ENCODE data around the gene TMEM91. TPM values are rescaled to one million over a fixed set of nuclear protein-coding genes. Genes with fewer than 3 reads are reported as not detected.

The TMEM91 gene
- total RNA-seq, 2 donors from 2014 or later: 5.0 to 8.5 TPM

GRCh38 chr19:41355035-41355434, 21.3 kb upstream of the TMEM91 start:
- H3K4me1 ChIP-seq: peaks cover 0 to 37% of the 10 kb centered on the region in 2 donors
- no peak for TF ChIP-seq CTCF (IDR thresholded peaks at IDR 0.05)
- H3K9me3 ChIP-seq: no peaks in the 10 kb centered on the region
- DNase-seq (ENCODE audit: low spot score): no peak
- H3K27ac ChIP-seq: no peak overlapping the region
- H3K27me3 ChIP-seq: no peaks in the 10 kb centered on the region
- H3K4me3 ChIP-seq: no peak overlapping the region
- no peaks in the 10 kb centered on the region for H3K36me3 ChIP-seq

- no peak for TF ChIP-seq CTCF (IDR thresholded peaks at IDR 0.05)
- Histone ChIP-seq H3K4me3 (no peak overlapping the region), H3K36me3 (no peaks in the 10 kb centered on the region), H3K27me3 (no peaks in the 10 kb centered on the region), H3K9me3 (no peaks in the 10 kb centered on the region), H3K4me1 (peaks cover 0 to 30% of the 10 kb centered on the region in 2 donors), H3K27ac (no peak overlapping the region)
- DNase-seq (ENCODE audit: low spot score): no peak
Measured at GRCh38 chr19:41355802-41356201, 20.5 kb upstream of the TMEM91 start.

- no peak overlapping the region for H3K27ac ChIP-seq
Measured at GRCh38 chr19:41356984-41357739, 19.2 kb upstream of the TMEM91 start.

GRCh38 chr19:41357746-41358145, 18.6 kb upstream of the TMEM91 start:
- DNase-seq (ENCODE audit: low spot score): no peak
- H3K27me3 ChIP-seq: no peaks in the 10 kb centered on the region
- no peak for TF ChIP-seq CTCF (IDR thresholded peaks at IDR 0.05)
- H3K4me3 ChIP-seq: no peak overlapping the region
- H3K4me1 ChIP-seq: peaks cover 0 to 16% of the 10 kb centered on the region in 2 donors
- no peak overlapping the region for H3K27ac ChIP-seq
- H3K36me3 ChIP-seq: no peaks in the 10 kb centered on the region
- no peaks in the 10 kb centered on the region for H3K9me3 ChIP-seq

More at GRCh38 chr19:41356984-41357739, 19.2 kb upstream of the TMEM91 start:
- TF ChIP-seq CTCF (IDR thresholded peaks at IDR 0.05): no peak
- peaks cover 0 to 22% of the 10 kb centered on the region in 2 donors for H3K4me1 ChIP-seq
- no peaks in the 10 kb centered on the region for H3K36me3 ChIP-seq
- no peak overlapping the region for H3K4me3 ChIP-seq
- no peaks in the 10 kb centered on the region for H3K9me3 ChIP-seq
- no peaks in the 10 kb centered on the region for H3K27me3 ChIP-seq
- no peak for DNase-seq (ENCODE audit: low spot score)

GRCh38 chr19:41359741-41360140, 16.6 kb upstream of the TMEM91 start:
- no peak for DNase-seq (ENCODE audit: low spot score)
- H3K27ac ChIP-seq: no peak overlapping the region
- H3K36me3 ChIP-seq: no peaks in the 10 kb centered on the region
- H3K9me3 ChIP-seq: no peaks in the 10 kb centered on the region
- H3K27me3 ChIP-seq: no peaks in the 10 kb centered on the region
- H3K4me1 ChIP-seq: peaks cover 0 to 14% of the 10 kb centered on the region in 2 donors
- TF ChIP-seq CTCF (IDR thresholded peaks at IDR 0.05): no peak
- H3K4me3 ChIP-seq: no peak overlapping the region

Data from right atrium auricular region (tissue), 2 donors.